Esophagus squamous epithelium (tissue), 5 donors: ENCODE results near the gene LYL1. TPM values are rescaled to one million over a fixed set of nuclear protein-coding genes. Genes with fewer than 3 reads are reported as not detected.

Source experiments
- DNase-seq: peaks from one replicate; lab custom pipeline; 2025; lab: John Stamatoyannopoulos, UW
- H3K27ac ChIP-seq, 4 donors: fragments of 200-600 bp; sonication (generic); one replicate each; pipeline ENCODE4 v1.5.1; 2016 to 2019; ENCODE audit warnings: mild to moderate bottlenecking in 1 of 4
- H3K27me3 ChIP-seq, 4 donors: fragments of 200-600 bp; sonication (generic); 1 replicate in 3 of 4; 2 replicates in 1 of 4; pipeline versions ENCODE4 v1.5.1 to v1.6.0; 2017 to 2021; ENCODE audit warnings: antibody characterized with exemption in 1 of 4
- H3K36me3 ChIP-seq, 3 donors: fragments of 200-600 bp; sonication (generic); one replicate each; pipeline ENCODE4 v1.5.1; 2016 to 2019
- H3K4me1 ChIP-seq, 3 donors: fragments of 200-600 bp; sonication (generic); one replicate each; pipeline ENCODE4 v1.5.1; 2017 to 2019
- H3K4me3 ChIP-seq, 4 donors: fragments of 200-600 bp; sonication (generic); 1 replicate in 3 of 4; 2 replicates in 1 of 4; pipeline ENCODE4 v1.5.1; 2016 to 2019; ENCODE audit warnings: mild to moderate bottlenecking in 2 of 4, moderate library complexity in 1 of 4
- H3K9me3 ChIP-seq, 3 donors: fragments of 200-600 bp; sonication (generic); one replicate each; pipeline ENCODE4 v1.5.1; 2016 to 2019
- POLR2A ChIP-seq, 4 donors: fragments of 450-650 bp; IDR thresholded peaks; one replicate each; pipeline ENCODE4 v1.6.1; 2017; ENCODE audit warnings: antibody characterized with exemption in 4 of 4, mild to moderate bottlenecking in 4 of 4, moderate library complexity in 3 of 4
- WGBS, 2 donors: methylation state at CpG; one replicate each; pipeline ENCODE4 v1.1.5; 2018; 5-methylcytosine and 5-hydroxymethylcytosine counted together
- intact Hi-C: fragments of 100-400 bp; cut with DNase I; formaldehyde crosslinking; loops from one replicate; pipeline ENCODE4 v1.15.0; 2022
- total RNA-seq, 4 donors: library from RNA; depleted of rRNA; stranded (reverse); fragments of >200 nt; gene quantifications; one replicate each; pipeline ENCODE4 v1.1.0, GENCODE V29; 2016
- TF ChIP-seq, protein P1 (sequence below), 6 experiments: fragments of 450-650 bp in 4 of 6; fragments of 200-600 bp in 2 of 6; sonication (generic) in 2 of 6; IDR thresholded peaks; one replicate each; pipeline ENCODE4 v1.5.1; 2016 to 2019; ENCODE audit warnings: antibody characterized with exemption in 6 of 6, mild to moderate bottlenecking in 4 of 6, moderate library complexity in 4 of 6
- donor health status: DM: yes; HTN: yes; CAD: no.

Gene LYL1
- total RNA-seq, 4 donors from 2014 or later = 2.1 to 13.0 (median 3.9) TPM

DNA sequence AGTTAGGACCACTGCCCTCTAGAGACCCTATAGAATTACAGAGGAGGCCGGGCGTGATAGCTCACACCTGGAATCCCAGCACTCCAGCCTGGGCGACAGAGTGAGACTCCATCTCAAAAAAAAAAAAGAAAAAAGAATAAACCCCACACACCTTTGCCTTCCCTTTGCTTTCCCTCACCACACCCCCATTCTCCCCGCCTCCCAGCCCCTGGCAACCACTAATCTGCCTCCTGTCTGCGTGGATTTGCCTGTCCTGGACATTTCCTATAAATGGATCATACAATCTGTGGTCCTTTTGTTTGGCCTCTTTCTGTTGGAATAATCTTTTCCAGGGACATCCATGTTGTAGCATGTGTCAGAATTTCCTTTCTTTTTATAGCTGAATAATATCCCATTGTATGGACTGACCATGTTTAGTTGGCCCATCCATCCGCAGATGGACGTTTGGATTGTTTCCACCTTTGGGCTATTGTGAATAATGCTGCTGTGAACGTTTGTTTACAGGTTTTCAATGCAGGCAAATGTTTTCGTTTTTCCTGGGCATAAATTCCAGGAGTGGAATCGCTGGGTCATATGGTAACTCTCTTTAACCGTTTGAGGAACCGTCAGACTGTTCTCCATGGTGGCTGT lies 30.7 kb upstream of the LYL1 start:
- 54 to 79% methylated on average over 12 of the region's 12 CpGs for WGBS, 2 donors
- H3K27ac ChIP-seq = peak overlapping the region in 1 of 4 donors; percentile 33

DNA sequence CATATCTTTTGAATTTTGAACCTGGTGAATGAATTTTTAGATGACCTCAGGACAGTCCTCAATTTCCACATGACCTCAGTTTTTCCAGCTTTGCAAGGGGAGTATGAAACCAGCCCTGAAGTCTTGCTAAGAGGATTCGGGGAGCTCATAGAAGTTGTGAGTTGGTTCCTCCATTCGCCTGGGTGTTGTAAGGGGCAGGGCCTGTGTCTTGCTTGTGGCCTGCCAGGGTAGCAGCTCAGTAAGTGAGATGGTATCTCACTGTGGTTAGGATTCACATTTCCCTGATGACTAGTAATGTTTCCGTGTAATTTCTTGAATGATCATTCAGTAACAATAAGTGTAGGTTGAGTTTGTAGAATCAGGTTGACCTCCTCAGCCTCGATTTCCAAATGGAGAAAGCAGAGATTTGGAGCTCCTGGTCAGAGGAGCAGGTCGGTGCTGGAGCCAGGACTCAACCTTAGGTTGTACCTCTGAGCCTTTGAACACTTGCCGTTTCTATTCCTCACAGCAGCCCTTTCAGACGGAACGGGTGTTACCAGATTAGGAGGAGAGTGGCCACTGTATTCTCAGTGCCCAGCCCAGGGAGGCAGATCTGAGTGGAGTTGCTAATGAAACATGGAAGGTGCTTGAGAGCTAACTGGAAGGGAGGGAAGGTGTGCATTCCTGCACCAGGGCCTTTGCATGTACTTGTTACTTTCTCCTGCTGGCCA lies 30.0 kb upstream of the LYL1 start:
- H3K4me1 ChIP-seq = peaks cover 0 to 13% (median 0%) of the 10 kb centered on the region in 3 donors
- no peak for DNase-seq
- WGBS, 2 donors = 83 to 88% methylated on average over 8 of the region's 8 CpGs
- TF ChIP-seq, protein P1, sequence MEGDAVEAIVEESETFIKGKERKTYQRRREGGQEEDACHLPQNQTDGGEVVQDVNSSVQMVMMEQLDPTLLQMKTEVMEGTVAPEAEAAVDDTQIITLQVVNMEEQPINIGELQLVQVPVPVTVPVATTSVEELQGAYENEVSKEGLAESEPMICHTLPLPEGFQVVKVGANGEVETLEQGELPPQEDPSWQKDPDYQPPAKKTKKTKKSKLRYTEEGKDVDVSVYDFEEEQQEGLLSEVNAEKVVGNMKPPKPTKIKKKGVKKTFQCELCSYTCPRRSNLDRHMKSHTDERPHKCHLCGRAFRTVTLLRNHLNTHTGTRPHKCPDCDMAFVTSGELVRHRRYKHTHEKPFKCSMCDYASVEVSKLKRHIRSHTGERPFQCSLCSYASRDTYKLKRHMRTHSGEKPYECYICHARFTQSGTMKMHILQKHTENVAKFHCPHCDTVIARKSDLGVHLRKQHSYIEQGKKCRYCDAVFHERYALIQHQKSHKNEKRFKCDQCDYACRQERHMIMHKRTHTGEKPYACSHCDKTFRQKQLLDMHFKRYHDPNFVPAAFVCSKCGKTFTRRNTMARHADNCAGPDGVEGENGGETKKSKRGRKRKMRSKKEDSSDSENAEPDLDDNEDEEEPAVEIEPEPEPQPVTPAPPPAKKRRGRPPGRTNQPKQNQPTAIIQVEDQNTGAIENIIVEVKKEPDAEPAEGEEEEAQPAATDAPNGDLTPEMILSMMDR (IDR thresholded peaks at IDR 0.05) = no peak
- TF ChIP-seq POLR2A (IDR thresholded peaks at IDR 0.05) = no peak
- H3K27me3 ChIP-seq = no peaks in the 10 kb centered on the region
- H3K4me3 ChIP-seq = no peak overlapping the region
- H3K27ac ChIP-seq = peak overlapping the region in 1 of 4 donors; percentile 33
- intact Hi-C loops = no loop called here
- no peaks in the 10 kb centered on the region for H3K9me3 ChIP-seq
- peaks cover 23 to 42% (median 24%) of the 10 kb centered on the region in 3 donors for H3K36me3 ChIP-seq

More for the DNA sequence above, 30.7 kb upstream of the LYL1 start:
- Histone ChIP-seq H3K36me3 (peaks cover 30 to 50% (median 30%) of the 10 kb centered on the region in 3 donors), H3K27me3 (no peaks in the 10 kb centered on the region), H3K4me1 (peaks cover 0 to 13% (median 0%) of the 10 kb centered on the region in 3 donors), H3K4me3 (no peak overlapping the region), H3K9me3 (no peaks in the 10 kb centered on the region)
- DNase-seq = no peak
- no peak for TF ChIP-seq POLR2A (IDR thresholded peaks at IDR 0.05)
- TF ChIP-seq, protein P1 (IDR thresholded peaks at IDR 0.05) = no peak
- intact Hi-C loops = no loop called here

GRCh38 chr19:13130886-13131490 lies 28.3 kb upstream of the LYL1 start:
- no peaks in the 10 kb centered on the region for H3K27me3 ChIP-seq
- intact Hi-C loops = no loop called here
- H3K36me3 ChIP-seq = peaks cover 7 to 35% (median 11%) of the 10 kb centered on the region in 3 donors
- no peak overlapping the region for H3K27ac ChIP-seq
- no peaks in the 10 kb centered on the region for H3K9me3 ChIP-seq
- TF ChIP-seq POLR2A (IDR thresholded peaks at IDR 0.05) = no peak
- TF ChIP-seq, protein P1 (IDR thresholded peaks at IDR 0.05) = no peak
- H3K4me1 ChIP-seq = peaks cover 0 to 13% (median 0%) of the 10 kb centered on the region in 3 donors
- no peak overlapping the region for H3K4me3 ChIP-seq
- DNase-seq = no peak
- WGBS, 2 donors = 91 to 97% methylated on average over 3 of the region's 3 CpGs

DNA sequence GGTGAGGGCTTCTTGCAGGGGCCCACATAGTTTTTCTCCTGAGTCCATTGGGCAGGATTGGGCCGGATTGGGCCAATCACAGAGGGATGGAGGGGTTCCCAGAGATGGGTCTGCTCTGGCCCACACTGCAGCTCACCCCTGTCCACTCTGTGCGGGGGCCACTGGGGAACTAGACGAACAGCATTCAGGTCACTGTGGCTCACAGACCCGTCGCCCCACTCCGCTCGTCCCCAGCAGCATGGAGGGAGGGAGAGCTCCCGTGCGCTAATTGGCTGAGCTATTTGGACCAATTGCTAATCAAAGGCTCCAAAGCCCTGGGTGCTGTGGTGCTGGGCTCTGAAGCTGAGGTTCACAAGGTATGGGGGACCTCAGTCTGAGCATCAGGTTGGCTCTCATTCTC lies 26.7 kb upstream of the LYL1 start:
- TF ChIP-seq, protein P1 (IDR thresholded peaks at IDR 0.05) = no peak
- TF ChIP-seq POLR2A (IDR thresholded peaks at IDR 0.05) = no peak
- no peak for DNase-seq
- Histone ChIP-seq H3K4me3 (no peak overlapping the region), H3K4me1 (peaks cover 0 to 13% (median 0%) of the 10 kb centered on the region in 3 donors), H3K36me3 (peaks cover 0 to 30% (median 0%) of the 10 kb centered on the region in 3 donors), H3K9me3 (no peaks in the 10 kb centered on the region), H3K27me3 (no peaks in the 10 kb centered on the region), H3K27ac (no peak overlapping the region)
- intact Hi-C loops = no loop called here
- WGBS, 2 donors = no CpG with 5 or more reads among the region's 9 CpGs

- Histone ChIP-seq H3K36me3 (peaks cover 0 to 28% (median 0%) of the 10 kb centered on the region in 3 donors), H3K4me3 (no peak overlapping the region), H3K9me3 (no peaks in the 10 kb centered on the region), H3K4me1 (peaks cover 0 to 13% (median 0%) of the 10 kb centered on the region in 3 donors), H3K27ac (no peak overlapping the region), H3K27me3 (no peaks in the 10 kb centered on the region)
- intact Hi-C loops = no loop called here
- WGBS, 2 donors = 33 to 60% methylated on average over 1 of the region's 1 CpG
- TF ChIP-seq POLR2A (IDR thresholded peaks at IDR 0.05) = no peak
- TF ChIP-seq, protein P1 (IDR thresholded peaks at IDR 0.05) = no peak
- DNase-seq = no peak
Measured at GRCh38 chr19:13128583-13128982, 25.9 kb upstream of the LYL1 start.
